Measurements from ENCODE around the gene AKT1.

The AKT1 gene

DNA sequence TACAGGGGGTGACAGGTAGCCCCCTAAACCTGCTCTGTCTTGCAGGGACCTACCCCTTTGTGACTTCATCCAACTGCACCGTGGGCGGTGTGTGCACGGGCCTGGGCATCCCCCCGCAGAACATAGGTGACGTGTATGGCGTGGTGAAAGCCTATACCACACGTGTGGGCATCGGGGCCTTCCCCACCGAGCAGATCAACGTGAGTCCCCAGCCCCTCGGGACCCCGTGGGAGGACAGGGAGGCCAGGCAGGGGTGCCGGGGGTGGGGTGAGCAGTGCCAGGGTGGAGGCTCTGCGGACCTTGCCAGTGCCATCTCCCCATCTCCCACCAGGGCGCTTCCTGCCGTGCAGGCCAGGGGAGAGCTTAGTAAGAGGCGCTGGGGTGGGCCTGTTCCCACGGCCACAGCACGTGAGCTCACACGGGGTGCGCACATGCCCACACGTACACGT is 53.7 kb downstream of the AKT1 start:
- Histone ChIP-seq H3K4me2 (ENCODE audit: low read length) (no peak overlapping the region), H3K4me3 (ENCODE audit: low read length) (no peak overlapping the region), H3K79me2 (ENCODE audit: control insufficient read depth, low read length) (no peaks in the 10 kb centered on the region), H3K27ac (ENCODE audit: low read depth, low read length) (no peak overlapping the region), H3K27me3 (ENCODE audit: control insufficient read depth, low read length) (no peaks in the 10 kb centered on the region), H3F3A (ENCODE audit: control insufficient read depth, insufficient read depth) (no peaks in the 10 kb centered on the region), H3K9me3 (ENCODE audit: control insufficient read depth, insufficient read depth, low read length) (no peaks in the 10 kb centered on the region), H3K4me1 (ENCODE audit: control insufficient read depth, low read length) (peaks cover 7% of the 10 kb centered on the region), H3K36me3 (ENCODE audit: control insufficient read depth, low read length) (no peaks in the 10 kb centered on the region), H3K9me2 (replicated peaks; ENCODE audit: control insufficient read depth, low read length) (no peaks in the 10 kb centered on the region), H4K20me1 (ENCODE audit: control insufficient read depth, insufficient read depth, low read depth, low read length) (no peaks in the 10 kb centered on the region)
- TF ChIP-seq EZH2phosphoT487 (IDR thresholded peaks at IDR 0.05; ENCODE audit: borderline replicate concordance, low read length), result no peak
- TF ChIP-seq, protein P1, sequence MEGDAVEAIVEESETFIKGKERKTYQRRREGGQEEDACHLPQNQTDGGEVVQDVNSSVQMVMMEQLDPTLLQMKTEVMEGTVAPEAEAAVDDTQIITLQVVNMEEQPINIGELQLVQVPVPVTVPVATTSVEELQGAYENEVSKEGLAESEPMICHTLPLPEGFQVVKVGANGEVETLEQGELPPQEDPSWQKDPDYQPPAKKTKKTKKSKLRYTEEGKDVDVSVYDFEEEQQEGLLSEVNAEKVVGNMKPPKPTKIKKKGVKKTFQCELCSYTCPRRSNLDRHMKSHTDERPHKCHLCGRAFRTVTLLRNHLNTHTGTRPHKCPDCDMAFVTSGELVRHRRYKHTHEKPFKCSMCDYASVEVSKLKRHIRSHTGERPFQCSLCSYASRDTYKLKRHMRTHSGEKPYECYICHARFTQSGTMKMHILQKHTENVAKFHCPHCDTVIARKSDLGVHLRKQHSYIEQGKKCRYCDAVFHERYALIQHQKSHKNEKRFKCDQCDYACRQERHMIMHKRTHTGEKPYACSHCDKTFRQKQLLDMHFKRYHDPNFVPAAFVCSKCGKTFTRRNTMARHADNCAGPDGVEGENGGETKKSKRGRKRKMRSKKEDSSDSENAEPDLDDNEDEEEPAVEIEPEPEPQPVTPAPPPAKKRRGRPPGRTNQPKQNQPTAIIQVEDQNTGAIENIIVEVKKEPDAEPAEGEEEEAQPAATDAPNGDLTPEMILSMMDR (IDR thresholded peaks at IDR 0.05; ENCODE audit: low read depth, low read length, poor library complexity, severe bottlenecking), result no peak

DNA sequence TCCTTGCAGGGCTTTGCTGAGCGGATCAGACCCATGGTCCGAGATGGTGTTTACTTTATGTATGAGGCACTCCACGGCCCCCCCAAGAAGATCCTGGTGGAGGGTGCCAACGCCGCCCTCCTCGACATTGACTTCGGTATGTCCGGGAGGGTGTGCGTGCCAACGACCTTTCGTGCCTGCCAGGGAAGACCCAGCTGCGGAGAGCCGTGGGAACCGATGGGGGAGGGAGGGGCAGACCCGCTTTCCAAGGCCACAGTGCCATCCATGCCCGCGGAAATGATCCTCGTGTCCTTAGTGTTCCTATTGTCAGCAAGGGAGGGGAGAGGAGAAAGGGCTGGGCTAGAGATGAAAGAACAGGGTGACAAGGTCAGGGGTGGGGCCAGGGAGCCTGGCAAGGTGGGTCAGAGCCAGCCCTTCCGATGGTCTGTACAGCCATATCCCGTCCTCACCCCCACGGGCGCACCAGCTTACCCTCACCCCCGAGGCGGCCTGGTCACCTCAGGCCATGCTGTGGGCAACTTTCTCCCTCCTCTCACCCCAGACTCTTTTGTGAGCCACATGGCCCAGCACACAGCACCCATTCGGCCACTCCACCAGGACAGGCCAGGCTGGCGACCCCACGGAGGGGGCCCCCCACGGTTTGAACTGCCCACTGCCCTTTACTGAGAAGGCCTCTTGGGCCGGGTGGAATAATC is 54.3 kb downstream of the AKT1 start:
- H3K27ac ChIP-seq (ENCODE audit: low read depth, low read length), result no peak overlapping the region
- no peak overlapping the region for H3K4me3 ChIP-seq (ENCODE audit: low read length)
- no peaks in the 10 kb centered on the region for H3K9me3 ChIP-seq (ENCODE audit: control insufficient read depth, insufficient read depth, low read length)
- no peaks in the 10 kb centered on the region for H3K36me3 ChIP-seq (ENCODE audit: control insufficient read depth, low read length)
- no peaks in the 10 kb centered on the region for H3K9me2 ChIP-seq (replicated peaks; ENCODE audit: control insufficient read depth, low read length)
- TF ChIP-seq, protein P1 (IDR thresholded peaks at IDR 0.05; ENCODE audit: low read depth, low read length, poor library complexity, severe bottlenecking), result no peak
- TF ChIP-seq EZH2phosphoT487 (IDR thresholded peaks at IDR 0.05; ENCODE audit: borderline replicate concordance, low read length), result no peak
- H3K79me2 ChIP-seq (ENCODE audit: control insufficient read depth, low read length), result no peaks in the 10 kb centered on the region
- peaks cover 5% of the 10 kb centered on the region for H3K4me1 ChIP-seq (ENCODE audit: control insufficient read depth, low read length)
- no peaks in the 10 kb centered on the region for H4K20me1 ChIP-seq (ENCODE audit: control insufficient read depth, insufficient read depth, low read depth, low read length)
- H3K27me3 ChIP-seq (ENCODE audit: control insufficient read depth, low read length), result no peaks in the 10 kb centered on the region
- H3K4me2 ChIP-seq (ENCODE audit: low read length), result no peak overlapping the region
- no peaks in the 10 kb centered on the region for H3F3A ChIP-seq (ENCODE audit: control insufficient read depth, insufficient read depth)

GRCh38 chr14:104739546-104740516 is 55.7 kb downstream of the AKT1 start:
- TF ChIP-seq, protein P1 (IDR thresholded peaks at IDR 0.05; ENCODE audit: low read depth, low read length, poor library complexity, severe bottlenecking), result no peak
- TF ChIP-seq EZH2phosphoT487 (IDR thresholded peaks at IDR 0.05; ENCODE audit: borderline replicate concordance, low read length), result no peak

More at GRCh38 chr14:104739546-104740516, 55.7 kb downstream of the AKT1 start:
- no peak overlapping the region for H3K27ac ChIP-seq (ENCODE audit: low read depth, low read length)
- H3K4me3 ChIP-seq (ENCODE audit: low read length), result no peak overlapping the region
- H4K20me1 ChIP-seq (ENCODE audit: control insufficient read depth, insufficient read depth, low read depth, low read length), result no peaks in the 10 kb centered on the region
- no peaks in the 10 kb centered on the region for H3K27me3 ChIP-seq (ENCODE audit: control insufficient read depth, low read length)
- H3K36me3 ChIP-seq (ENCODE audit: control insufficient read depth, low read length), result no peaks in the 10 kb centered on the region
- no peak overlapping the region for H3K4me2 ChIP-seq (ENCODE audit: low read length)
- no peaks in the 10 kb centered on the region for H3K79me2 ChIP-seq (ENCODE audit: control insufficient read depth, low read length)
- no peaks in the 10 kb centered on the region for H3K4me1 ChIP-seq (ENCODE audit: control insufficient read depth, low read length)
- no peaks in the 10 kb centered on the region for H3K9me2 ChIP-seq (replicated peaks; ENCODE audit: control insufficient read depth, low read length)
- no peaks in the 10 kb centered on the region for H3F3A ChIP-seq (ENCODE audit: control insufficient read depth, insufficient read depth)
- H3K9me3 ChIP-seq (ENCODE audit: control insufficient read depth, insufficient read depth, low read length), result no peaks in the 10 kb centered on the region

Data from DOHH2 (cell line).